ENCODE measurements around the gene MRPS35.

DNA sequence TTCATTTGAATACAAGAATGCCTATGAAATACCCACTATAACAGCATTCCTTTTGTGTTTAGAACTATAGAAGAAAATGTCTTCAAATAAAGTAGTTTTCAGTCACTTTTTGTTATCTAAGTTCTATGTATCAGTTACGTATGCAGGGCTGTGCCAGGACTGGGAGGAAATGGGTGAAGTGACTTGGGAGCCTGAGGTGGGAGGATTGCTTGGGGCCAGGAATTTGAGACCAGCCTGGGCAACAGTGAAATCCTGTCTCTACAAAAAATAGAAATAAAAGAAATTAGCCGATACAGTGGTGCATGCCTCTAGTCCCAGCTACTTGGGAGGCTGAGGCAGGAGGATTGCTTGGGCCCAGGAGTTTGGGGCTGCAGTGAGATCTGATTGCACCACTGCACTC is 92.3 kb downstream of the MRPS35 start:
- TF ChIP-seq, protein P1, sequence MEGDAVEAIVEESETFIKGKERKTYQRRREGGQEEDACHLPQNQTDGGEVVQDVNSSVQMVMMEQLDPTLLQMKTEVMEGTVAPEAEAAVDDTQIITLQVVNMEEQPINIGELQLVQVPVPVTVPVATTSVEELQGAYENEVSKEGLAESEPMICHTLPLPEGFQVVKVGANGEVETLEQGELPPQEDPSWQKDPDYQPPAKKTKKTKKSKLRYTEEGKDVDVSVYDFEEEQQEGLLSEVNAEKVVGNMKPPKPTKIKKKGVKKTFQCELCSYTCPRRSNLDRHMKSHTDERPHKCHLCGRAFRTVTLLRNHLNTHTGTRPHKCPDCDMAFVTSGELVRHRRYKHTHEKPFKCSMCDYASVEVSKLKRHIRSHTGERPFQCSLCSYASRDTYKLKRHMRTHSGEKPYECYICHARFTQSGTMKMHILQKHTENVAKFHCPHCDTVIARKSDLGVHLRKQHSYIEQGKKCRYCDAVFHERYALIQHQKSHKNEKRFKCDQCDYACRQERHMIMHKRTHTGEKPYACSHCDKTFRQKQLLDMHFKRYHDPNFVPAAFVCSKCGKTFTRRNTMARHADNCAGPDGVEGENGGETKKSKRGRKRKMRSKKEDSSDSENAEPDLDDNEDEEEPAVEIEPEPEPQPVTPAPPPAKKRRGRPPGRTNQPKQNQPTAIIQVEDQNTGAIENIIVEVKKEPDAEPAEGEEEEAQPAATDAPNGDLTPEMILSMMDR (conservative IDR thresholded peaks at IDR 0.05; ENCODE audit: low read length), result no peak
- no peak for TF ChIP-seq EZH2phosphoT487 (IDR thresholded peaks at IDR 0.05; ENCODE audit: borderline replicate concordance, low read depth, low read length)

All from OCI-LY7 (cell line).